ENCODE measurements around the gene RMDN3. TPM values are rescaled to one million over a fixed set of nuclear protein-coding genes. Genes with fewer than 3 reads are reported as not detected.

RMDN3 gene
- total and polyA plus RNA-seq, 2 of the 13 experiments (the other 11 are each of a cell fraction or from before 2014, with no cell fraction given) = 16.8 to 19.5 TPM

GRCh38 chr15:40694688-40695468 lies 60.2 kb downstream of the RMDN3 start, which contains the start of gene RAD51 (continued):
- TF ChIP-seq EED (CRISPR knock-in tag; IDR thresholded peaks at IDR 0.05) (0 out of 2 replicates have a peak, but pooled peaks have one; percentile 22), JDP2 (CRISPR knock-in tag; IDR thresholded peaks at IDR 0.05; ENCODE audit: borderline replicate concordance) (no peak), TEAD2 (CRISPR knock-in tag; IDR thresholded peaks at IDR 0.05) (no peak), TFAP4 (IDR thresholded peaks at IDR 0.05; ENCODE audit: borderline replicate concordance, low read depth) (no peak; the same call in none of the 2 replicates), RARG (CRISPR knock-in tag; IDR thresholded peaks at IDR 0.05; ENCODE audit: low read depth) (no peak), MAF1 (CRISPR knock-in tag; IDR thresholded peaks at IDR 0.05; ENCODE audit: borderline replicate concordance) (peak; percentile 82), MLXIP (CRISPR knock-in tag; IDR thresholded peaks at IDR 0.05; ENCODE audit: borderline replicate concordance) (0 out of 2 replicates have a peak, but pooled peaks have one; percentile 39), ZNF678 (CRISPR knock-in tag; IDR thresholded peaks at IDR 0.05) (no peak), ZNF121 (CRISPR knock-in tag; IDR thresholded peaks at IDR 0.05) (0 out of 2 replicates have a peak, but pooled peaks have one; percentile 9), ZNF780A (CRISPR knock-in tag; IDR thresholded peaks at IDR 0.05) (no peak), KDM2A (CRISPR knock-in tag; IDR thresholded peaks at IDR 0.05; ENCODE audit: borderline replicate concordance, low read depth) (peak; percentile 90), RFX5 (IDR thresholded peaks at IDR 0.05; ENCODE audit: low read depth, low read length) (no peak)
- TF ChIP-seq, protein P1, sequence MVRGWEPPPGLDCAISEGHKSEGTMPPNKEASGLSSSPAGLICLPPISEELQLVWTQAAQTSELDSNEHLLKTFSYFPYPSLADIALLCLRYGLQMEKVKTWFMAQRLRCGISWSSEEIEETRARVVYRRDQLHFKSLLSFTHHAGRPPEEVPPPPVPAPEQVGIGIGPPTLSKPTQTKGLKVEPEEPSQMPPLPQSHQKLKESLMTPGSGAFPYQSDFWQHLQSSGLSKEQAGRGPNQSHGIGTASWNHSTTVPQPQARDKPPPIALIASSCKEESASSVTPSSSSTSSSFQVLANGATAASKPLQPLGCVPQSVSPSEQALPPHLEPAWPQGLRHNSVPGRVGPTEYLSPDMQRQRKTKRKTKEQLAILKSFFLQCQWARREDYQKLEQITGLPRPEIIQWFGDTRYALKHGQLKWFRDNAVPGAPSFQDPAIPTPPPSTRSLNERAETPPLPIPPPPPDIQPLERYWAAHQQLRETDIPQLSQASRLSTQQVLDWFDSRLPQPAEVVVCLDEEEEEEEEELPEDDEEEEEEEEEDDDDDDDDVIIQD (CRISPR knock-in tag; IDR thresholded peaks at IDR 0.05; ENCODE audit: low read depth) = no peak
- TF ChIP-seq, protein P2, sequence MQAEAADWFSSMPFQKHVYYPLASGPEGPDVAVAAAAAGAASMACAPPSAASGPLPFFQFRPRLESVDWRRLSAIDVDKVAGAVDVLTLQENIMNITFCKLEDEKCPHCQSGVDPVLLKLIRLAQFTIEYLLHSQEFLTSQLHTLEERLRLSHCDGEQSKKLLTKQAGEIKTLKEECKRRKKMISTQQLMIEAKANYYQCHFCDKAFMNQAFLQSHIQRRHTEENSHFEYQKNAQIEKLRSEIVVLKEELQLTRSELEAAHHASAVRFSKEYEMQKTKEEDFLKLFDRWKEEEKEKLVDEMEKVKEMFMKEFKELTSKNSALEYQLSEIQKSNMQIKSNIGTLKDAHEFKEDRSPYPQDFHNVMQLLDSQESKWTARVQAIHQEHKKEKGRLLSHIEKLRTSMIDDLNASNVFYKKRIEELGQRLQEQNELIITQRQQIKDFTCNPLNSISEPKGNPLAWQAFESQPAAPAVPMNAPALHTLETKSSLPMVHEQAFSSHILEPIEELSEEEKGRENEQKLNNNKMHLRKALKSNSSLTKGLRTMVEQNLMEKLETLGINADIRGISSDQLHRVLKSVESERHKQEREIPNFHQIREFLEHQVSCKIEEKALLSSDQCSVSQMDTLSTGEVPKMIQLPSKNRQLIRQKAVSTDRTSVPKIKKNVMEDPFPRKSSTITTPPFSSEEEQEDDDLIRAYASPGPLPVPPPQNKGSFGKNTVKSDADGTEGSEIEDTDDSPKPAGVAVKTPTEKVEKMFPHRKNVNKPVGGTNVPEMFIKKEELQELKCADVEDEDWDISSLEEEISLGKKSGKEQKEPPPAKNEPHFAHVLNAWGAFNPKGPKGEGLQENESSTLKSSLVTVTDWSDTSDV (CRISPR knock-in tag; IDR thresholded peaks at IDR 0.05) = peak; percentile 79; the same call in 1 of the 2 replicates
- TF ChIP-seq, protein P3, sequence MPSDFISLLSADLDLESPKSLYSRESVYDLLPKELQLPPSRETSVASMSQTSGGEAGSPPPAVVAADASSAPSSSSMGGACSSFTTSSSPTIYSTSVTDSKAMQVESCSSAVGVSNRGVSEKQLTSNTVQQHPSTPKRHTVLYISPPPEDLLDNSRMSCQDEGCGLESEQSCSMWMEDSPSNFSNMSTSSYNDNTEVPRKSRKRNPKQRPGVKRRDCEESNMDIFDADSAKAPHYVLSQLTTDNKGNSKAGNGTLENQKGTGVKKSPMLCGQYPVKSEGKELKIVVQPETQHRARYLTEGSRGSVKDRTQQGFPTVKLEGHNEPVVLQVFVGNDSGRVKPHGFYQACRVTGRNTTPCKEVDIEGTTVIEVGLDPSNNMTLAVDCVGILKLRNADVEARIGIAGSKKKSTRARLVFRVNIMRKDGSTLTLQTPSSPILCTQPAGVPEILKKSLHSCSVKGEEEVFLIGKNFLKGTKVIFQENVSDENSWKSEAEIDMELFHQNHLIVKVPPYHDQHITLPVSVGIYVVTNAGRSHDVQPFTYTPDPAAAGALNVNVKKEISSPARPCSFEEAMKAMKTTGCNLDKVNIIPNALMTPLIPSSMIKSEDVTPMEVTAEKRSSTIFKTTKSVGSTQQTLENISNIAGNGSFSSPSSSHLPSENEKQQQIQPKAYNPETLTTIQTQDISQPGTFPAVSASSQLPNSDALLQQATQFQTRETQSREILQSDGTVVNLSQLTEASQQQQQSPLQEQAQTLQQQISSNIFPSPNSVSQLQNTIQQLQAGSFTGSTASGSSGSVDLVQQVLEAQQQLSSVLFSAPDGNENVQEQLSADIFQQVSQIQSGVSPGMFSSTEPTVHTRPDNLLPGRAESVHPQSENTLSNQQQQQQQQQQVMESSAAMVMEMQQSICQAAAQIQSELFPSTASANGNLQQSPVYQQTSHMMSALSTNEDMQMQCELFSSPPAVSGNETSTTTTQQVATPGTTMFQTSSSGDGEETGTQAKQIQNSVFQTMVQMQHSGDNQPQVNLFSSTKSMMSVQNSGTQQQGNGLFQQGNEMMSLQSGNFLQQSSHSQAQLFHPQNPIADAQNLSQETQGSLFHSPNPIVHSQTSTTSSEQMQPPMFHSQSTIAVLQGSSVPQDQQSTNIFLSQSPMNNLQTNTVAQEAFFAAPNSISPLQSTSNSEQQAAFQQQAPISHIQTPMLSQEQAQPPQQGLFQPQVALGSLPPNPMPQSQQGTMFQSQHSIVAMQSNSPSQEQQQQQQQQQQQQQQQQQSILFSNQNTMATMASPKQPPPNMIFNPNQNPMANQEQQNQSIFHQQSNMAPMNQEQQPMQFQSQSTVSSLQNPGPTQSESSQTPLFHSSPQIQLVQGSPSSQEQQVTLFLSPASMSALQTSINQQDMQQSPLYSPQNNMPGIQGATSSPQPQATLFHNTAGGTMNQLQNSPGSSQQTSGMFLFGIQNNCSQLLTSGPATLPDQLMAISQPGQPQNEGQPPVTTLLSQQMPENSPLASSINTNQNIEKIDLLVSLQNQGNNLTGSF (CRISPR knock-in tag; IDR thresholded peaks at IDR 0.05) = peak; percentile 80; the same call in 1 of the 2 replicates

Measured in HepG2 (cell line).